K562 (cell line): ENCODE measurements around the gene KRTAP5-4.

Source experiments
- CBX8 ChIP-seq: fragments of 200-600 bp; sonication (generic); IDR thresholded peaks from 2 replicates; pipeline ENCODE4 v1.6.1; 2012; ENCODE audit warnings: borderline replicate concordance, mixed run types, low read depth, mild to moderate bottlenecking, moderate library complexity, mixed read lengths, low read length, control low read depth, inconsistent platforms; ENCODE audit not compliant: poor library complexity, severe bottlenecking; ENCODE audit errors: extremely low read depth
- CHD1 ChIP-seq: fragments of 200-600 bp; sonication (generic); IDR thresholded peaks from one replicate; pipeline ENCODE4 v1.6.1; 2012; ENCODE audit warnings: mild to moderate bottlenecking, moderate library complexity, low read length, inconsistent platforms
- CREB3 ChIP-seq: fragments of 450-650 bp; conservative IDR thresholded peaks from 2 replicates; pipeline ENCODE4 v1.6.1; 2016; ENCODE audit warnings: missing genetic modification characterization, low read depth, mild to moderate bottlenecking, missing compliant biosample characterization, moderate library complexity
- CTCF ChIP-seq, 3 experiments: IDR thresholded peaks in 2 of 3; conservative IDR thresholded peaks in 1 of 3; 2 replicates each; pipeline ENCODE4 v1.5.1; 2011 to 2012; ENCODE audit warnings: low read length in 3 of 3, mild to moderate bottlenecking in 3 of 3, control low read depth in 2 of 3, improper control_type of control experiment in 1 of 3, inconsistent platforms in 1 of 3, low read depth in 1 of 3, mixed read lengths in 1 of 3, moderate library complexity in 1 of 3; ENCODE audit not compliant: insufficient read depth in 2 of 3
- EP300 ChIP-seq: IDR thresholded peaks from 2 replicates; pipeline ENCODE4 v1.6.1; 2012; ENCODE audit warnings: low read length, improper control_type of control experiment
- FOSL1 ChIP-seq: fragments of 200-800 bp; sonication (Bioruptor generic); conservative IDR thresholded peaks from 2 replicates; pipeline ENCODE4 v1.6.1; 2016; ENCODE audit warnings: missing genetic modification characterization, missing compliant biosample characterization
- KDM4B ChIP-seq, 2 experiments: fragments of 450-650 bp in 1 of 2; sonication (generic) in 1 of 2; IDR thresholded peaks; 2 replicates each; pipeline ENCODE4 v1.6.1; 2016 to 2017; ENCODE audit warnings: borderline replicate concordance in 2 of 2, antibody characterized with exemption in 1 of 2, low read depth in 1 of 2, mild to moderate bottlenecking in 1 of 2
- LARP7 ChIP-seq: fragments of 450-650 bp; IDR thresholded peaks from 2 replicates; pipeline ENCODE4 v1.6.1; 2016
- PBX2 ChIP-seq, 2 experiments: IDR thresholded peaks in 1 of 2; conservative IDR thresholded peaks in 1 of 2; 2 replicates each; pipeline ENCODE4 v1.6.1; 2016; ENCODE audit warnings: low read depth in 2 of 2, mild to moderate bottlenecking in 1 of 2, missing compliant biosample characterization in 1 of 2, missing genetic modification characterization in 1 of 2, moderate library complexity in 1 of 2
- PRPF4 ChIP-seq: fragments of 200-400 bp; formaldehyde crosslinking; IDR thresholded peaks from one replicate; pipeline ENCODE4 v1.6.1; 2017; ENCODE audit warnings: low read length, low read depth, mild to moderate bottlenecking; ENCODE audit not compliant: insufficient read depth, poor library complexity, severe bottlenecking
- RFX5 ChIP-seq: IDR thresholded peaks from 2 replicates; pipeline ENCODE4 v1.6.1; 2011; ENCODE audit warnings: low read depth, mild to moderate bottlenecking, improper control_type of control experiment, low read length
- ZBTB43 ChIP-seq: sonication (generic); formaldehyde crosslinking; IDR thresholded peaks from 2 replicates; pipeline ENCODE4 v1.8.0; 2023; ENCODE audit warnings: mild to moderate bottlenecking, missing genetic modification reagents

GRCh38 chr11:1655168-1656060, 33.5 kb upstream of the KRTAP5-4 start:
- TF ChIP-seq LARP7 (no peak), CREB3 (no peak), CTCF (IDR thresholded peaks at IDR 0.05 in 2 of 3, conservative IDR thresholded peaks at IDR 0.05 in 1 of 3; ENCODE audit: insufficient read depth in 2 of 3, low read depth in 1 of 3, low read length in 3 of 3) (no peak), FOSL1 (tag) (no peak), CBX8 (no peak), PRPF4 (no peak), ZBTB43 (CRISPR knock-in tag) (no peak), EP300 (no peak), PBX2 (CRISPR knock-in tag; IDR thresholded peaks at IDR 0.05; ENCODE audit: low read depth) (no peak), PBX2 (tag; conservative IDR thresholded peaks at IDR 0.05; ENCODE audit: low read depth) (no peak), RFX5 (no peak), KDM4B (IDR thresholded peaks at IDR 0.05; ENCODE audit: borderline replicate concordance in 2 of 2, low read depth in 1 of 2) (no peak), CHD1 (no peak)
